SW 1271 (cell line): ENCODE measurements around the gene GNAL.
"Not testable (repeated sequence)": the region's sequence is repeated elsewhere in the genome, so short reads cannot be mapped to it uniquely, and the experiment has no call there.

Experiments
- DNase-seq, 2 experiments: peaks; one replicate each; lab custom pipeline; 2025; lab: John Stamatoyannopoulos, UW

The GNAL gene

GRCh38 chr18:11906926-11907874, 218.1 kb downstream of the GNAL start:
- no peak for DNase-seq

GRCh38 chr18:11908182-11909060, 219.4 kb downstream of the GNAL start, which contains the start of gene MPPE1:
TSS of gene MPPE1 (minus strand) at chr18:11908317. CDS start at chr18:11897264, 11,053 bp downstream.
- peak; percentile 22 to 70 for DNase-seq

DNA sequence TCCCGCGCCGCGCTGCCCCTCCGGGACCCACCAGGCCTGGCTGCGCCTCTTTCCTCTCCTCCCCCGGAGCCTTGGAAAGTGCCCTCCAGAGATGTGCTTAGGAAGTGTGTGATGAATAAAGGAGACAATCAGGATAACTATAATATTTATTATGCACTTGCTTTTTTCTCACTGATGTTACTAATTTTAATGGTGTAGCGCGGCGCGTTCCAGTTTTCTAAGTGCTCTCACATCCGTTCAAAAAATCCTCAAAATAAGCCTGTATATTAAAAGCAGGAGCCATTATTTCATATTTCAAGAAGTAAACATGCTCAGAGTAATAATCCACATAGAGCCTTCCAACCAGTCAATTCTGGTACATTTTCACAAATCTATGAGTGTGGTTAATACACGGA, 220.0 kb downstream of the GNAL start:
- DNase-seq: no peak

- DNase-seq: no peak
Measured at GRCh38 chr18:11909591-11910026, 220.5 kb downstream of the GNAL start.

DNA sequence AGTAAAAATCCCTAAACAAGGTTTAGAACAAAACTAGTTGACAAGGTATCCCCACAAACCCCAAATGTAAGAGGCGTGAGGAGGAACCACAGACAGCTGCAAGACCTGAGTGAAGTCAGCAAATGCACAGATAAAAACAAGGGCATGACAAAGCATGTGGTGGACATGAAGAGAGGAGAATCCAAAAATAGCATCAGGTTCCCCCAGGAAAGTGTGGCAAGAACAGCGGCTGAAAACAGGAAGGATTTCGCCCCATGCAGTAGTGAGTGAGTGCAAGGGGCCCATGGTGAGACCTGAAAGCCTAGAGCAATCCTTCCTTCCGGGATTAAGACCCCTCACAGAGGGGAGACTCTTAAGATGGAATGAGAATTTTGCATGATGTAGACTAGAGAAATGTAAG, 227.8 kb downstream of the GNAL start:
- DNase-seq: not testable (repeated sequence)

DNA sequence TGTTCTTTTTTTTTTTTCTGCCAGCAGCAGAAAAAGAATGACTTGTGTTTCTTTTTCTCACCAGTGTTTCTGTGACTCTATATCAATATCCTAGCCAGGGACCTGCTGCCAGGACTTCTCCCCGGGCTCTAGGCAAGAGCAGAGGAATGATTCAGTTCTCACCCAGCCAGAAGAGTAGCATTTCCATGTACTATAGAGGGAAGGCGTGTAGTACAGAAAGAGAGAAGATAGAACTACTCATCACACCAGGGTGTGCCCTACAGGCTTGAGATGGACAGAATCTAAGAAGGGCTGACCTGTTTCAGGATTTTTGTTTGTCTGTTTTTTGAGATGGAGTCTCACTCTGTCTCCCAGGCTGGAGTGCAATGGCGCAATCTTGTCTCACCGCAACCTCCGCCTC, 230.5 kb downstream of the GNAL start:
- not testable (repeated sequence) for DNase-seq

DNA sequence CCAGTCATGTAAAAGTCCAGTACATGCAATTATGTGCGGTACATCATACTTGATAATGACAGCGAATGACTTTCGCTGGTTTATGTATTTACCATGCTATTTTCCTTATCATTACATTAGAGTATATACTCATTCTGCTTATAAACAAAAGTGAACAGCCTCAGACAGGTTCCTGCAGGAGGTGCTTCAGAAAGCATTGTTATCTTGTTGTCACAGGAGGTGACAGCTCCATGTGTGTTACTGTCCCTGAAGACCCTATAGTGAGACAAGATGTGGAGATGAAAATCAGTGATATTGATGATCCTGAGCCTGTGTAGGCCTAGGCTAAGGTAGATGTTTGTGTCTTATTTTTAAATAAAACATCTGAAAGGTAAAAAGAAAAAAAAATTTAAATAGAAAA, 234.4 kb downstream of the GNAL start:
- no peak for DNase-seq

- no peak for DNase-seq
Measured at GRCh38 chr18:11925800-11926481, 236.9 kb downstream of the GNAL start.

DNA sequence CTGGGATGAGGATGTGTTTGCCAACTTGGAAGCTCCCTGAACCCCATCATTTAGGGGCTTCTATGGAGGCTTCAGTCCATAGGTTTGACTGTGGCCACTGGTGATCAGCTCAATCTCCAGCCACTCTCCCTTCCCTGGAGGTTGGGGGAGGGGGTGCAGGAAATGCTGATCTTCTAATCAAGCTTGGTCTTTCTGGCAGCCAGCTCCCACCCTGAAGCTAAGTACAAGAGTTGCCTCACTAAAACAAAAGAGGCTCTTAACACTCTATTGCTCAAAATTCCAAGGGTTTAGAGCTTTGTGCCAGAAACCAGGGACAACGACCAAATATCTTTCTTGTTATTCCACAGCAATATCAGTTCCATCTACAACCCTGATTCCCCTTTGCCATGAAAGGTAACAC, 238.4 kb downstream of the GNAL start:
- DNase-seq: no peak

GRCh38 chr18:11932393-11932792, 243.3 kb downstream of the GNAL start:
- no peak for DNase-seq
